OCI-LY7 (cell line): ENCODE measurements around the gene URB2. TPM values are rescaled to one million over a fixed set of nuclear protein-coding genes. Genes with fewer than 3 reads are reported as not detected.

Source experiments
- BruUV-seq: library from RNA; stranded (reverse); fragments of 400-500 nt; replicated peaks from 2 replicates; lab custom pipeline; 2021; lab: Mats Ljungman, UMichigan
- CTCF ChIA-PET: fragments of 300-600 bp; sonication (Branson Sonifier 250); formaldehyde crosslinking; loops from one replicate; lab custom pipeline; 2022; ENCODE audit warnings: antibody characterized with exemption; ENCODE audit not compliant: unreplicated experiment; lab: Charles Lee
- POLR2A ChIA-PET: fragments of 300-600 bp; sonication (Branson Sonifier 250); formaldehyde crosslinking; loops from one replicate; lab custom pipeline; 2022; ENCODE audit warnings: antibody characterized with exemption; lab: Charles Lee
- DNase-seq: peaks from one replicate; pipeline ENCODE4 v3.0.0-alpha.2; 2015; ENCODE audit warnings: low spot score
- H2AFZ ChIP-seq: fragments of 200-600 bp; sonication (generic), shearing (Covaris generic); 2 replicates; pipeline ENCODE4 v1.6.1; 2014; ENCODE audit warnings: mild to moderate bottlenecking, antibody characterized with exemption, low read length, moderate library complexity
- H3K27ac ChIP-seq: fragments of 200-600 bp; sonication (generic); 2 replicates; pipeline ENCODE4 v1.5.1; 2014; ENCODE audit warnings: mixed run types, low read depth, mild to moderate bottlenecking, moderate library complexity, low read length, inconsistent platforms; ENCODE audit not compliant: poor library complexity, severe bottlenecking
- H3K36me3 ChIP-seq: fragments of 200-600 bp; sonication (generic); 2 replicates; pipeline ENCODE4 v1.6.1; 2014; ENCODE audit warnings: mild to moderate bottlenecking, antibody characterized with exemption, low read length, moderate library complexity, mixed read lengths; ENCODE audit not compliant: insufficient read depth
- H3K4me1 ChIP-seq: fragments of 200-600 bp; sonication (generic); 2 replicates; pipeline ENCODE4 v1.5.1; 2014; ENCODE audit warnings: mild to moderate bottlenecking, low read length; ENCODE audit not compliant: insufficient read depth, poor library complexity, severe bottlenecking
- H3K4me2 ChIP-seq: fragments of 200-600 bp; sonication (generic); 2 replicates; pipeline ENCODE4 v1.6.1; 2014; ENCODE audit warnings: mild to moderate bottlenecking, low read length
- H3K4me3 ChIP-seq: fragments of 200-600 bp; sonication (generic); 2 replicates; pipeline ENCODE4 v1.5.1; 2014; ENCODE audit warnings: mild to moderate bottlenecking, low read depth, low read length; ENCODE audit not compliant: poor library complexity, severe bottlenecking
- H3K79me2 ChIP-seq: fragments of 200-600 bp; sonication (generic); 2 replicates; pipeline ENCODE4 v1.6.1; 2016; ENCODE audit warnings: low read depth, mild to moderate bottlenecking, low read length, moderate library complexity, mixed read lengths; ENCODE audit not compliant: insufficient read depth
- H3K9me2 ChIP-seq: fragments of 200-600 bp; sonication (generic); 2 replicates; pipeline ENCODE4 v1.6.1; 2016; ENCODE audit warnings: mild to moderate bottlenecking, low read length, mixed read lengths; ENCODE audit not compliant: insufficient read depth
- H3K9me3 ChIP-seq: fragments of 200-600 bp; sonication (generic); 2 replicates; pipeline ENCODE4 v1.6.1; 2014; ENCODE audit warnings: mild to moderate bottlenecking, mixed run types, low read length, mixed read lengths
- H4K20me1 ChIP-seq: fragments of 200-600 bp; sonication (generic); 2 replicates; pipeline ENCODE4 v1.6.1; 2014; ENCODE audit warnings: mild to moderate bottlenecking, antibody characterized with exemption, low read length, moderate library complexity, mixed read lengths; ENCODE audit not compliant: insufficient read depth
- EZH2phosphoT487 ChIP-seq: fragments of 200-600 bp; sonication (generic); IDR thresholded peaks from 2 replicates; pipeline ENCODE4 v1.6.1; 2018; ENCODE audit warnings: low read depth, borderline replicate concordance, mild to moderate bottlenecking, mixed run types, antibody characterized with exemption, low read length, moderate library complexity, mixed read lengths
- intact Hi-C: fragments of 100-400 bp; cut with micrococcal nuclease; formaldehyde crosslinking; loops from one replicate; pipeline ENCODE4 v1.10.0; 2022; ENCODE audit not compliant: unreplicated experiment
- total RNA-seq, 2 experiments: library from RNA; depleted of rRNA in 1 of 2; stranded (reverse); fragments of >200 nt in 1 of 2; shearing (Covaris generic) in 1 of 2; gene quantifications; 2 replicates each; pipeline ENCODE4 v1.2.3, GENCODE V29; 2014 to 2022

Gene URB2
- total RNA-seq, 2 experiments from 2014 or later, result 25.1 to 30.2 TPM

GRCh38 chr1:229709500-229710013 is 83.5 kb downstream of the URB2 start:
- intact Hi-C loops, result loop anchor here (5.0 kb wide), 1 partner anchor 458 kb away; no protein-coding TSS in a partner anchor
- Histone ChIP-seq H3K27ac (no peak overlapping the region), H3K4me1 (no peaks in the 10 kb centered on the region), H3K4me3 (no peak overlapping the region), H3K79me2 (no peaks in the 10 kb centered on the region), H3K36me3 (no peaks in the 10 kb centered on the region), H4K20me1 (no peaks in the 10 kb centered on the region), H3K9me2 (no peaks in the 10 kb centered on the region), H2AFZ (no peak overlapping the region), H3K4me2 (no peak overlapping the region), H3K9me3 (peaks cover 14% of the 10 kb centered on the region; the same call in 1 of the 2 replicates)
- ChIA-PET POLR2A (interaction anchor here (1.0 to 1.2 kb wide), 2 partner anchors 17 to 52 kb away, joined by 3 to 5 read pairs; no protein-coding TSS in a partner anchor), CTCF (no interaction called here)
- BruUV-seq, result no TSS peak
- no peak for DNase-seq
- TF ChIP-seq EZH2phosphoT487, result no peak

Other genes with a start within 250 kb of the URB2 start
- gene ACTA1, start 192.2 kb upstream of the URB2 start, total RNA-seq (2014; rRNA removed; shearing (Covaris generic)), result not detected in 2 replicates
- gene ACTA1, start 192.2 kb upstream of the URB2 start, total RNA-seq (2022), result not detected in 2 replicates
- 33.0 and 33.3 TPM in 2 replicates for gene NUP133, start 117.9 kb upstream of the URB2 start, total RNA-seq (2014; rRNA removed; shearing (Covaris generic))
- 50.4 and 53.2 TPM in 2 replicates for gene NUP133, start 117.9 kb upstream of the URB2 start, total RNA-seq (2022)
- 14.1 and 16.4 TPM in 2 replicates for gene ABCB10, start 67.5 kb upstream of the URB2 start, total RNA-seq (2014; rRNA removed; shearing (Covaris generic))
- gene ABCB10, start 67.5 kb upstream of the URB2 start, total RNA-seq (2022), result 25.4 and 27.2 TPM in 2 replicates
- 23.5 and 32.9 TPM in 2 replicates for gene TAF5L, start 125 bp upstream of the URB2 start, total RNA-seq (2014; rRNA removed; shearing (Covaris generic))
- 30.3 and 33.7 TPM in 2 replicates for gene TAF5L, start 125 bp upstream of the URB2 start, total RNA-seq (2022)